Activated CD4-positive, alpha-beta T cell treated with anti-CD3 and anti-CD28 coated beads, Interleukin-2, amount 50 U/mL, for 4 hours (primary cell): ENCODE data around the gene KCNK15.

Experiments used
- DNase-seq, 2 experiments: peaks; one replicate each; pipeline ENCODE4 v3.0.0-alpha.2; 2020

Gene KCNK15

DNA sequence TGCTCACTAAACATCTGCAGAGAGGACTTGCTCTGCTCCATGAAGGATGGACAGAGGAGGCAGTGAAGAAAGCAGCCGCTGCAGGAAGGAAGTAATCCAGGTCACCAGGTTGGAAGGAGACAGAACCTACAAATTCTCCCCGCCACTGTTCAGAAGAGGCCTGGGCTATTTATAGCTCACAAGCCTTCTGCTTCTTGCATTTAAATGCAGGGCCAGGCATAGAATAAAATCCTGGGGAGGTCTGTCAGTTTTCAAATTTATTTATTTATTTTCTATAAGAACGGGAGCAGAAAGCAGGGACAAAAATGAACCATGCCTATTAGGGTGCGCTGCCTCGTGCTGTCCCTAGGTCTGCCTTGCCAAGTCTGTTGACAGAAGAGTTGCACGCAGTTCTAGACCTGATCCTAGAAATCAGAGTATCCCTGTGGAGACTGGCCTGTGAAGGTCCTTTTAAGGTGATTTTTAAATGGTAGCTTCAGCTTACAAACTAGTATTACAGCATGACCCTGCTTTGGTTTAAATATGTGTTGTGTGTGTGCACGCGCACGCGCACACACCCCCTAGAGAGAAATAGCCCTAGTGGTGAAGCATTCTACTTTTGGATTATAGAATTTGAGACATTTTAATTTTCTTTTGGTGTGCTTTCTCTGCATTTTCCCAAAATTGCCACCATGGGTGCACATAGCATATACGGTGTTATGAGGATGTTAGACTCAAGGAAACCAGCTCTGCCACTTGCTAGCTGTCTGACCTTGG lies 45.2 kb downstream of the KCNK15 start:
- DNase-seq: no peak

DNA sequence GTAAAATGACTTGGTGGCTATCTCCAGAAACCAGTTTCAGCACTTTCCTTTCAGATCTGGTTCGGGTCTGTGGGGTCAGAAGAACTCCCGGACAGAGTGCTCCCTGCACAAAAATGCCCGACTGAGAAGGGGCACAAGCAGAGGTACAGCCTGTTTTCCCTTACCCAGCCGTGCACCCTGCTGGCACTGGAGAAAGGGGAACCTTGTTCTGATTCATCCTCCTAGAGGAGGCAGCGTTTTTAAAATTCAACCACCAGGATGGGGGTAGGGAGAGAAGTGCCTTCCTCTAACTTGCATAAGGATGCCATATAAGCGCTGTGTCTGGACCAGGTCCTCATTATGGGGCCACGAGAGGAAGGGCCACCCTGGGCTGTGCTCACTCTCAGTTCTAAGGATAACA lies 47.1 kb downstream of the KCNK15 start:
- no peak for DNase-seq

DNA sequence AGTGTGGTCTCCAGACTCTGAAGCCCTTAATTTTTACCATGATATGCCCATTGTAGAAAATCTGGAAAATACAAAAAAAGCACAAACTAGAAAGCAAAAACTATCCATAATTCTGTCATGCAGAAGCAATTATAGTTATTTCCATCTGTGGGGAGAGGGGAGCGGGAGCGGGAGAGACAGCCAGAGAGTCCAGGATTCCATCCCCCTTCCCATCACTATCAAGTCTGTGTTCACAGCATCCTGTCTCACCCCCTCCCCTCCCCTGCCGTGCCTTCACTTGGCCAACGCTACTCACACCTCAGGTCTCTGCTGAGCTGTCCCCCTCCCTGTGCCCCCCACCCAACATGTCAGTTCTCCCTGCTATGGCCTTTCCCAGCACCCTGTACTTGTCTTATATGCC lies 50.2 kb downstream of the KCNK15 start:
- DNase-seq: no peak

DNA sequence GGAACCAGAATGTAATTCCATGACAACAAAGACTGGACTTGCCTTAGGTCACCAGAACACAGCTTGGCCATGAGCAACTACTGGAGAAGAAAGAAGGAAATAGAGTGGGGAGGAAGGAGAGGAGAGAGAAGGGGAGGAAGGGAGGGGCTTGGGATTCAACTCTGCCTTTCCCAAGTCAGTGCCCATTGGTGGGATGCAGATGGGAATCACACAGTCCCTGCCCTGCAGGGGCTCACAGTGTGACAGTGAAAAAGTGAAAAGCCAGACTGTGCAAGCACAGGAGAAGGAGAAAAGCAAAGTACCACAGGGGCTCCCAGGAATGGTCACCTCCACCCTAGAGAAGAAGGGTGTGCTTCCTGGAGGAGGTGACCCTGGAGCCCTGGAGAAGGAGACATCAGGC lies 50.6 kb downstream of the KCNK15 start:
- DNase-seq: no peak

DNA sequence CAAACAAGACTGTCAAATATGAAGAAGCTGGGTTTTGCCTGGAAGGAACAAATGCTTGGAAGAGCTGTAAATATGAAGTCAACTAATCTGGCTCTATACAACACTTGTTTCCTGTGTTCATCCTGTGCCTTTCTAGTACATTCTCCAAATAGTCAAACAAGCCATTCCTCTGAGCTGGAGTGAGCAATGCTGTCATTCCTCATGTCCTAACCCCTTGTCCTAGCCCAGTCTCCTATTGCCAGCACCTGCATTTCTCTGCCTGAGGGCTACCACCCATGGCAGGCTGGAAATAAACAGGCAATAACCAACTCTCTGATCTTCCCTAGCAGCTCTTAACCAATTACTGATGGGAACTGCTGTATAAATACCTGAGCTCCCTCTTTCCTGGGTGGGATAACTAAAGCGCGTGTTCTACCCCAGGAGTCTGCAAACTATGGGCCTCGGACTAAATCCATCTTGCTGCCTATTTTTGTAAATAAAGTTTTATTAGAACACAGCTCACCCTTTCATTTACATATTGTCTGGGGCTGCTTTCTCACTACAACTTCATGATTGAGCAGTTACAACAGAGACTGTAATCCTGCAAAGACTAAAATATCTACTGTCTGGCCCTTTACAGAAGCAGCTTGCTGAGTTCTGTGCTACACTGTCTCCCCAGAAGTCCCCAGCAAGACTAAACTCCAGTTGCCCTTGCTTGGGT lies 51.2 kb downstream of the KCNK15 start:
- DNase-seq: no peak

DNA sequence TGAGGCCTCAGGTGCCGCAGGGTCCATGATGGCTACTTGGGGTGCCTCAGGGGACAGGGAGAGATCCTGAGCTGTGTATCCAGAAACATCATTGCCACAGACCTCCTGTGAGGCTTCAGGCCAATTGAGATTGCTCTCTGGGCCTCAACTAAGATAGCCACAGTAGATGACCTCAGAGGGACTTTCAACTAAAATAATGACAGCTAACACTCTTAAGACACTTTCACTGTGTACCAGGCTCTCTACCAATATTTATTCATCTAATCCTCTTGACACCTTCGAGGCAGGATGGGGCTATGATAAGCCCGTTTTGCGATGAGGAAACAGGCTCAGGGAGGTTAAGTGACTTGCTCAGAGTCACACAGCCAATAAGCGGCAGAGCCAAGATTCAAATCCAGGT lies 54.0 kb downstream of the KCNK15 start:
- DNase-seq: no peak

DNA sequence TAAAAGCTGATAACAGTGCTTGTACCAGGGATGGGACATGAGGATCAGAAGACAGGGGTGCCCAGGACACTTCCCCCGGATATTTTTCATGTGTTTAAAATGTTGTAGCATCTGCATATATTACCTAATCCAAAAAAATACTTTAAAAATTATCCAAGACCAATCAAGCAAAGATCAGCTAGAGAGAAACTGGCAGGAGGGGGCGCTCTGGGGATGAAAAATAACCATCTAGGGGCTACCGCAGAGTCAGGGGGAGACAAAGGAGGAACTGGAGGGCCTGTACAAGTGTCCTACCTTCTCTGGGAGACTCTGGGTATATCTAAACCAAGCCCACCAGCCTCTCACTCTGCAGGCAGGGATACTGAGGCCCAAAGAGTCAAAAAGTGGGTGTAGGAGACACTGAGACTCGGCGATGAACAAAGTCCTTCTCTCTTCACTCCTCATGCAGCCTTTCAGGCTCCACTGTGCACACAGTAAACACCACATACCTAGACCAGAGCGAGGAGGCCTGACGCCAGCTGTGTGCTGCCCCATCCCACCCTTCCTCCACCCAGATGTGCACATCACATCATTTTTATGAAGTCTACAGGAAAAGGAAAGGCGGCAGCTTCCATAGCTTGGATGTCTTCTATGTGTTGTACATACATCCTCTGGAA lies 54.9 kb downstream of the KCNK15 start:
- DNase-seq: no peak
